ENCODE measurements around the gene ROBO1.

Gene ROBO1

GRCh38 chr3:78660957-78661356 lies 1106.8 kb downstream of the ROBO1 start:
- peak in 1 of 2 experiments; percentile 36 for DNase-seq

- DNase-seq = peak; percentile 35 to 49
Observed at GRCh38 chr3:78659386-78659987, 1108.3 kb downstream of the ROBO1 start.

GRCh38 chr3:78647726-78648125 lies 1120.1 kb downstream of the ROBO1 start:
- DNase-seq = peak in 1 of 2 experiments; percentile 17

- peak; percentile 51 to 65 for DNase-seq
Observed at GRCh38 chr3:78645628-78646310, 1122.0 kb downstream of the ROBO1 start.

- DNase-seq = no peak
Observed at GRCh38 chr3:78644847-78645246, 1123.0 kb downstream of the ROBO1 start.

- no peak for DNase-seq
Observed at GRCh38 chr3:78642226-78643035, 1125.4 kb downstream of the ROBO1 start.

GRCh38 chr3:78641703-78642102 lies 1126.1 kb downstream of the ROBO1 start:
- DNase-seq = no peak

GRCh38 chr3:78634316-78634715 lies 1133.5 kb downstream of the ROBO1 start:
- DNase-seq = no peak

- no peak for DNase-seq
Observed at GRCh38 chr3:78633626-78634025, 1134.2 kb downstream of the ROBO1 start.

- DNase-seq = no peak
Observed at GRCh38 chr3:78632925-78633553, 1134.8 kb downstream of the ROBO1 start.

GRCh38 chr3:78629544-78629943 lies 1138.3 kb downstream of the ROBO1 start:
- no peak for DNase-seq

GRCh38 chr3:78621061-78621716 lies 1146.6 kb downstream of the ROBO1 start:
- DNase-seq = no peak

- no peak for DNase-seq
Observed at GRCh38 chr3:78614486-78614885, 1153.3 kb downstream of the ROBO1 start.

- peak; percentile 27 to 77 for DNase-seq
Observed at GRCh38 chr3:78613421-78613879, 1154.3 kb downstream of the ROBO1 start.

GRCh38 chr3:78611278-78611677 lies 1156.5 kb downstream of the ROBO1 start:
- DNase-seq = no peak

- no peak for DNase-seq
Observed at GRCh38 chr3:78610462-78611125, 1157.2 kb downstream of the ROBO1 start.

GRCh38 chr3:78606756-78607155 lies 1161.0 kb downstream of the ROBO1 start:
- peak in 1 of 2 experiments; percentile 39 for DNase-seq

- no peak for DNase-seq
Observed at GRCh38 chr3:78605178-78605577, 1162.6 kb downstream of the ROBO1 start.

GRCh38 chr3:78604341-78604740 lies 1163.5 kb downstream of the ROBO1 start:
- no peak for DNase-seq

- no peak for DNase-seq
Observed at GRCh38 chr3:78601249-78601648, 1166.5 kb downstream of the ROBO1 start.

GRCh38 chr3:78589778-78590177 lies 1178.0 kb downstream of the ROBO1 start:
- peak in 1 of 2 experiments; percentile 1 for DNase-seq

Data from NCI-H2081 (cell line).